Chondrocyte (in vitro differentiated cells): ENCODE data around the gene MIPOL1. TPM values are rescaled to one million over a fixed set of nuclear protein-coding genes. Genes with fewer than 3 reads are reported as not detected.

Source experiments
- DNase-seq: peaks from one replicate; pipeline ENCODE4 v3.0.0; 2021; ENCODE audit warnings: mixed read lengths, low spot score
- H3K27ac Mint-ChIP-seq: one replicate; pipeline ENCODE4 v1.8.0; 2021; ENCODE audit warnings: mild to moderate bottlenecking, moderate library complexity, mixed read lengths; ENCODE audit not compliant: unreplicated experiment
- H3K27me3 Mint-ChIP-seq: 2 replicates; pipeline ENCODE4 v1.8.0; 2021; ENCODE audit warnings: low read depth, mixed read lengths
- H3K36me3 Mint-ChIP-seq: 2 replicates; pipeline ENCODE4 v1.8.0; 2021; ENCODE audit warnings: low read depth, mixed read lengths
- H3K4me1 Mint-ChIP-seq: 2 replicates; pipeline ENCODE4 v1.8.0; 2021; ENCODE audit warnings: low read depth, mild to moderate bottlenecking, mixed read lengths
- H3K4me3 Mint-ChIP-seq: one replicate; pipeline ENCODE4 v1.8.0; 2021; ENCODE audit warnings: mild to moderate bottlenecking, moderate library complexity, mixed read lengths; ENCODE audit not compliant: unreplicated experiment
- H3K9me3 Mint-ChIP-seq: 2 replicates; pipeline ENCODE4 v1.8.0; 2021; ENCODE audit warnings: low read depth, mixed read lengths
- total RNA-seq: library from RNA; stranded (reverse); gene quantifications from 3 replicates; pipeline ENCODE4 v1.2.1, GENCODE V29; 2021
- TF ChIP-seq, protein P1 (sequence below): fragments of 200-600 bp; sonication (generic); IDR thresholded peaks from 2 replicates; pipeline ENCODE4 v1.5.0; 2021; ENCODE audit warnings: antibody characterized with exemption, mild to moderate bottlenecking, moderate library complexity

MIPOL1 gene
- total RNA-seq, 1 donor from 2014 or later, result 9.8 TPM

- DNase-seq, result no peak
- TF ChIP-seq, protein P1, sequence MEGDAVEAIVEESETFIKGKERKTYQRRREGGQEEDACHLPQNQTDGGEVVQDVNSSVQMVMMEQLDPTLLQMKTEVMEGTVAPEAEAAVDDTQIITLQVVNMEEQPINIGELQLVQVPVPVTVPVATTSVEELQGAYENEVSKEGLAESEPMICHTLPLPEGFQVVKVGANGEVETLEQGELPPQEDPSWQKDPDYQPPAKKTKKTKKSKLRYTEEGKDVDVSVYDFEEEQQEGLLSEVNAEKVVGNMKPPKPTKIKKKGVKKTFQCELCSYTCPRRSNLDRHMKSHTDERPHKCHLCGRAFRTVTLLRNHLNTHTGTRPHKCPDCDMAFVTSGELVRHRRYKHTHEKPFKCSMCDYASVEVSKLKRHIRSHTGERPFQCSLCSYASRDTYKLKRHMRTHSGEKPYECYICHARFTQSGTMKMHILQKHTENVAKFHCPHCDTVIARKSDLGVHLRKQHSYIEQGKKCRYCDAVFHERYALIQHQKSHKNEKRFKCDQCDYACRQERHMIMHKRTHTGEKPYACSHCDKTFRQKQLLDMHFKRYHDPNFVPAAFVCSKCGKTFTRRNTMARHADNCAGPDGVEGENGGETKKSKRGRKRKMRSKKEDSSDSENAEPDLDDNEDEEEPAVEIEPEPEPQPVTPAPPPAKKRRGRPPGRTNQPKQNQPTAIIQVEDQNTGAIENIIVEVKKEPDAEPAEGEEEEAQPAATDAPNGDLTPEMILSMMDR, result no peak
- Mint-ChIP-seq H3K27ac (peak overlapping the region; percentile 4), H3K27me3 (no peaks in the 10 kb centered on the region), H3K9me3 (no peaks in the 10 kb centered on the region), H3K36me3 (peaks cover 2% of the 10 kb centered on the region), H3K4me1 (no peaks in the 10 kb centered on the region), H3K4me3 (no peak overlapping the region)
These were observed 369.2 kb downstream of the MIPOL1 start for GRCh38 chr14:37566811-37567371.

DNA sequence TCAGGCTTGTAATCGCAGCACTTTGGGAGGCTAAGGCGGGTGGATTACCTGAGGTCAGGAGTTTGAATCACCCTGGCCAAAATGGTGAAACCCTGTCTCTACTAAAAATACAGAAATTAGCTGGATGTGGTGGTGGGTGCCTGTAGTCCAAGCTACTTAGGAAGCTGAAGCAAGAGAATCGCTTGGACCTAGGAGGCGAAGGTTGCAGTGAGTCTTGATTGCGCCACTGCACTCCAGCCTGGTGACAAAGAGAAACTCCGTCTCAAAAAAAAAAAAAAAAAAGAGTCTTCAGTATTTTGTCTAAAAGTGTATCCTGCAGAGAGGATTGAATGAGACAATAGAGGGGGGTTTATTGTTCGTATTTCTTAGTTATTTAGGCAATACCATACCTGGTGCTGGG is 372.0 kb downstream of the MIPOL1 start:
- H3K4me3 Mint-ChIP-seq, result no peak overlapping the region
- DNase-seq, result no peak
- peaks cover 2% of the 10 kb centered on the region for H3K36me3 Mint-ChIP-seq
- TF ChIP-seq, protein P1, result no peak
- H3K27ac Mint-ChIP-seq, result no peak overlapping the region
- H3K4me1 Mint-ChIP-seq, result peaks cover 11% of the 10 kb centered on the region
- peaks cover 2% of the 10 kb centered on the region for H3K27me3 Mint-ChIP-seq
- no peaks in the 10 kb centered on the region for H3K9me3 Mint-ChIP-seq

DNA sequence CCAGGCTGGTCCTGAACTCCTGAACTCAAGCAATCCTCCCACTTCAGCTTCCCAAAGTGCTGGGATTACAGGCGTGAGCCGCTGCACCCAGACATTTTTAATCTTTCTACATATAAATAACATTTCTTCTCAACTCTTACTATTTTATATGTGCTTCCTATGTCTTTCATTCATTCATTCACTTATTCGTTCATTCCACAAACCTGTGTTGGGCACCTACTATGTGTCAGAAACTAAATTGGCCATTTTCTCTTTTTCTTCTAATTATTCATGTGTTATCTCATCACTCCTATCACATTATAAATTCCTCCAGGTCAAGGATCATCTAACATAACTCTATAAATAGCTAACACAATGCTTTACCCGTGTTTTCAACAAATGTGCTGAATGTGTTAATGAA is 373.7 kb downstream of the MIPOL1 start:
- no peak for DNase-seq
- Mint-ChIP-seq H3K4me3 (no peak overlapping the region), H3K36me3 (peaks cover 2% of the 10 kb centered on the region), H3K27me3 (peaks cover 14% of the 10 kb centered on the region), H3K4me1 (peaks cover 11% of the 10 kb centered on the region), H3K27ac (no peak overlapping the region), H3K9me3 (no peaks in the 10 kb centered on the region)
- TF ChIP-seq, protein P1, result no peak

DNA sequence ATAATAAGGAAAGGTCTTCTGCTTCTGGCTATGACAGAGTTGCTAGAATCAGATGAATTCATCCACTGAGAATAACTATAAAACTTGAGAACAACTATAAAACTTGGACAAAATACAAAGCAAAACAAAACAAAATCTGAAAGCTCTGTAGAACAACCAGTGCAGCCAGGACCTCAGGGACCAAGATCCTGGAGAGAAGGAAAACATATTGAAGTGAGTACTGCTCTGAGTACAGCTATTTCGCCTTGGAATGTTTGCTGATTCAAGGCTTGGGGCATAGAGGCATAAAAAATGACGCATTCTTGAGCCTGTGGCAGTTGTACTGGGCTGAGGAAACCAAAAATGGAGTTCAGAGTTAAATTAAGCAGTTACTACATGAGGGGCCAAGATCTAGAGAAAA is 375.6 kb downstream of the MIPOL1 start:
- Mint-ChIP-seq H3K27ac (no peak overlapping the region), H3K9me3 (no peaks in the 10 kb centered on the region), H3K4me3 (no peak overlapping the region), H3K4me1 (peaks cover 11% of the 10 kb centered on the region), H3K27me3 (peaks cover 24% of the 10 kb centered on the region), H3K36me3 (peaks cover 2% of the 10 kb centered on the region)
- no peak for DNase-seq
- TF ChIP-seq, protein P1, result no peak

DNA sequence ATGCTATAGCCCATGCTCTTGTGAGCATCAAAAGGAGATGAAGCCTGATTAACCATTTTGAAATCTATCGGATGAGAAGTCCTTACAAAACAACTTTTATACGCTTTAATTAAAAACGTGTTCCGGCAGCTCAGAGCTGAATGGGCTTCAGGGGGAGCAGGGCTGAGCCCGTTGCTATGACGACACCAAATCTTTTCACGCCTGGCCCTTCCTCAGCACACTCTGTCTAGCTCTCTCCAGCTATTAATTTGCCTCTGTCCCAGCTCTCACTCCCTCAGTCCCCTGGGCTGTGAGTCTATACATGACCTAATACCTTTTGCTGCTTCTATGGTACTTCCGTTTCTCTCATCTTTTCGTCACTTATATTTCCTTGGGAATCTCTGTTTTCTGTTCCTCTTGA is 381.5 kb downstream of the MIPOL1 start:
- no peak for DNase-seq
- Mint-ChIP-seq H3K4me1 (no peaks in the 10 kb centered on the region), H3K27ac (no peak overlapping the region), H3K4me3 (no peak overlapping the region), H3K27me3 (peaks cover 52% of the 10 kb centered on the region), H3K9me3 (no peaks in the 10 kb centered on the region), H3K36me3 (no peaks in the 10 kb centered on the region)
- TF ChIP-seq, protein P1, result no peak
